Liver (tissue), 3 donors: ENCODE data around the gene LHX6.

Experiments
- CTCF ChIP-seq: fragments of 150-350 bp; IDR thresholded peaks from 2 replicates; pipeline ENCODE4 v1.5.1; 2017; ENCODE audit warnings: improper control_type of control experiment, low read depth, low read length; ENCODE audit not compliant: missing input control
- FOXA2 ChIP-seq: IDR thresholded peaks from 2 replicates; pipeline ENCODE4 v1.6.1; 2016; ENCODE audit warnings: antibody characterized with exemption
- GABPA ChIP-seq, 2 donors: IDR thresholded peaks in 1 of 2; conservative IDR thresholded peaks in 1 of 2; 2 replicates each; pipeline ENCODE4 v1.6.1; 2016; ENCODE audit warnings: antibody characterized with exemption in 2 of 2, mild to moderate bottlenecking in 1 of 2, moderate library complexity in 1 of 2
- HNF4A ChIP-seq, 2 donors: conservative IDR thresholded peaks; 2 replicates each; pipeline ENCODE4 v1.6.1; 2016; ENCODE audit warnings: antibody characterized with exemption in 2 of 2, mild to moderate bottlenecking in 2 of 2
- MAX ChIP-seq: IDR thresholded peaks from 2 replicates; pipeline ENCODE4 v1.6.1; 2016; ENCODE audit warnings: antibody characterized with exemption
- NR2F2 ChIP-seq: IDR thresholded peaks from 2 replicates; pipeline ENCODE4 v1.6.1; 2016; ENCODE audit warnings: antibody characterized with exemption
- RAD21 ChIP-seq, 2 donors: IDR thresholded peaks; 2 replicates each; pipeline ENCODE4 v1.6.1; 2016; ENCODE audit warnings: antibody characterized with exemption in 2 of 2, mild to moderate bottlenecking in 2 of 2
- REST ChIP-seq: IDR thresholded peaks from 2 replicates; pipeline ENCODE4 v1.6.1; 2016; ENCODE audit warnings: antibody characterized with exemption, mild to moderate bottlenecking
- YY1 ChIP-seq: IDR thresholded peaks from 2 replicates; pipeline ENCODE4 v1.6.1; 2016; ENCODE audit warnings: antibody characterized with exemption, mild to moderate bottlenecking
- ZBTB33 ChIP-seq: IDR thresholded peaks from 2 replicates; pipeline ENCODE4 v1.6.1; 2016; ENCODE audit warnings: antibody characterized with exemption
- donor health status: healthy.
- donor health status: healthy.

- no peak for TF ChIP-seq CTCF
- no peak for TF ChIP-seq GABPA (IDR thresholded peaks at IDR 0.05 in 1 of 2, conservative IDR thresholded peaks at IDR 0.05 in 1 of 2)
- TF ChIP-seq REST: no peak
- no peak for TF ChIP-seq YY1
- no peak for TF ChIP-seq ZBTB33
- no peak for TF ChIP-seq NR2F2
- no peak for TF ChIP-seq MAX
- TF ChIP-seq FOXA2: no peak
- TF ChIP-seq RAD21 (IDR thresholded peaks at IDR 0.05): no peak
- TF ChIP-seq HNF4A (conservative IDR thresholded peaks at IDR 0.05): no peak
These were observed 39.5 kb upstream of the LHX6 start for GRCh38 chr9:122268041-122268814.
